Spleen (tissue), 11 donors: Measurements from ENCODE around the gene ALCAM. TPM values are rescaled to one million over a fixed set of nuclear protein-coding genes. Genes with fewer than 3 reads are reported as not detected.

Experiments used
- DNase-seq: peaks from one replicate; pipeline ENCODE4 v3.0.0-alpha.2; 2020
- H3K27ac ChIP-seq, 8 donors: fragments of 200-600 bp; sonication (generic) in 7 of 8; 1 replicate in 4 of 8; 2 replicates in 4 of 8; pipeline versions ENCODE4 v1.5.0 to v1.8.0; 2016 to 2021; ENCODE audit warnings: inconsistent platforms in 4 of 8, mild to moderate bottlenecking in 4 of 8, moderate library complexity in 1 of 8
- H3K27me3 ChIP-seq, 7 donors: fragments of 200-600 bp; sonication (generic) in 6 of 7; replicated peaks in 1 of 7; 1 replicate in 4 of 7; 2 replicates in 3 of 7; pipeline versions ENCODE4 v1.5.0 to v1.8.0; 2016 to 2021; ENCODE audit warnings: inconsistent platforms in 3 of 7, mild to moderate bottlenecking in 1 of 7
- H3K36me3 ChIP-seq, 6 donors: fragments of 200-600 bp; sonication (generic) in 5 of 6; 1 replicate in 4 of 6; 2 replicates in 2 of 6; pipeline versions ENCODE4 v1.5.0 to v1.8.0; 2016 to 2021; ENCODE audit warnings: inconsistent platforms in 2 of 6
- H3K4me1 ChIP-seq, 6 donors: fragments of 200-600 bp; sonication (generic) in 5 of 6; 1 replicate in 3 of 6; 2 replicates in 3 of 6; pipeline versions ENCODE4 v1.5.0 to v1.8.0; 2016 to 2021; ENCODE audit warnings: inconsistent platforms in 3 of 6
- H3K4me3 ChIP-seq, 8 donors: fragments of 200-600 bp; sonication (generic) in 7 of 8; 1 replicate in 4 of 8; 2 replicates in 4 of 8; pipeline versions ENCODE4 v1.5.0 to v1.8.0; 2016 to 2021; ENCODE audit warnings: inconsistent platforms in 4 of 8, mild to moderate bottlenecking in 4 of 8, moderate library complexity in 2 of 8
- H3K9me3 ChIP-seq, 8 donors: fragments of 200-600 bp; sonication (generic) in 7 of 8; 1 replicate in 4 of 8; 2 replicates in 4 of 8; pipeline versions ENCODE4 v1.5.0 to v1.8.0; 2016 to 2021; ENCODE audit warnings: inconsistent platforms in 4 of 8
- CTCF ChIP-seq, 11 experiments: fragments of 200-600 bp in 7 of 11; fragments of 450-650 bp in 4 of 11; sonication (generic) in 4 of 11; IDR thresholded peaks in 8 of 11; conservative IDR thresholded peaks in 3 of 11; 1 replicate in 7 of 11; 2 replicates in 4 of 11; pipeline versions ENCODE4 v1.4.0 to v1.8.0; 2016 to 2021; ENCODE audit warnings: antibody characterized with exemption in 11 of 11, inconsistent platforms in 4 of 11, mild to moderate bottlenecking in 1 of 11
- POLR2A ChIP-seq, 3 donors: fragments of 450-650 bp; IDR thresholded peaks; one replicate each; pipeline ENCODE4 v1.5.1; 2017; ENCODE audit warnings: antibody characterized with exemption in 3 of 3, mild to moderate bottlenecking in 1 of 3
- POLR2AphosphoS5 ChIP-seq, 3 donors: sonication (generic); formaldehyde crosslinking; IDR thresholded peaks; one replicate each; pipeline ENCODE4 v1.5.1; 2017; ENCODE audit warnings: antibody characterized with exemption in 3 of 3
- WGBS, 5 donors: extraction: QIAGEN DNeasy Blood & Tissue Kit in 3 of 5; methylation state at CpG; one replicate each; pipeline versions ENCODE4 v1.1.5 to v1.1.7; 2013 to 2018; 5-methylcytosine and 5-hydroxymethylcytosine counted together
- intact Hi-C: fragments of 100-400 bp; cut with DNase I; formaldehyde crosslinking; loops from one replicate; pipeline ENCODE4 v1.15.0; 2023; ENCODE audit warnings: low total_unique reads
- polyA plus RNA-seq, 3 donors: library from polyadenylated mRNA; stranded (reverse); fragments of 200-250 nt; gene quantifications; one replicate each; pipeline ENCODE4 v1.2.1, GENCODE V29; 2013
- total RNA-seq, 7 donors: library from RNA; depleted of rRNA in 3 of 7; stranded (reverse); fragments of >200 nt in 3 of 7; fragmentation: NEBNext Ultra II Directional in 4 of 7; extraction: Animal tissue kit (Norgen Biotek cat#: 25700) in 4 of 7; gene quantifications; one replicate each; pipeline versions ENCODE4 v1.1.0 to v1.2.1, GENCODE V29; 2016 to 2021
- donor health status: healthy with polysubstance abuse.
- donor health status: DM: no; HTN: no; CAD: no; lungs with moderate emphysema.
- donor health status: DM: no; HTN: no; CAD: no.
- donor health status: Bipolar disorder and iron deficiency.
- donor health status: healthy.
- donor health status: DM: no; HTN: no; CAD: no.
- donor health status: DM: yes; HTN: yes; CAD: no.

Gene ALCAM
- total and polyA plus RNA-seq, 10 donors = 6.3 to 18.5 (median 11.8) TPM

DNA sequence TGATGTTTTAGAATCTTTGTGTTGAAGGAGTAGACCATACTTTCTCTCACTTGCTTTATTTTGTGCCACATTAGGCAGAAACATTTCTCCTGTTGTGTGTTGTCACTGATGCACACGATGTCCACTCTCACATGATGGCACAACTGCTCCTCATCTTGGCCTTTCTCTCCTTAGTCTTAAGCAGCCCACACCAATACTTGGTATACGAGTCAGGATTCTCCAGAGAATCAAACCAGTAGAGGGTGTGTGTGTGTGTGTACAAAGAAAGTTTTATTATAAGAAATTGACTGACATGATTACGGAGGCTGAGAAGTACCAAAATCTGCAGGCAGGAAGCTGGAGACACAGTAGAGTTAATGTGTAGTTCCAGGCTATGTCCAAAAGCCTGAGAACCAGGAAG lies 187.1 kb downstream of the ALCAM start:
- H3K36me3 ChIP-seq = peaks cover 0 to 69% (median 5%) of the 10 kb centered on the region in 6 donors
- no peaks in the 10 kb centered on the region for H3K9me3 ChIP-seq
- TF ChIP-seq POLR2A (IDR thresholded peaks at IDR 0.05) (no peak), POLR2AphosphoS5 (IDR thresholded peaks at IDR 0.05) (no peak), CTCF (IDR thresholded peaks at IDR 0.05 in 8 of 11, conservative IDR thresholded peaks at IDR 0.05 in 3 of 11) (no peak)
- WGBS, 5 donors = 93 to 97% (median 94%) methylated on average over 3 of the region's 3 CpGs
- no peak overlapping the region for H3K27ac ChIP-seq
- no peak overlapping the region for H3K4me3 ChIP-seq
- DNase-seq = no peak
- no peaks in the 10 kb centered on the region for H3K4me1 ChIP-seq
- H3K27me3 ChIP-seq = no peaks in the 10 kb centered on the region
- intact Hi-C loops = no loop called here

- no peak for DNase-seq
- no peaks in the 10 kb centered on the region for H3K9me3 ChIP-seq
- no peaks in the 10 kb centered on the region for H3K4me1 ChIP-seq
- H3K27me3 ChIP-seq = no peaks in the 10 kb centered on the region
- intact Hi-C loops = no loop called here
- WGBS, 5 donors = 77 to 90% (median 87%) methylated on average over 2 of the region's 2 CpGs
- no peak overlapping the region for H3K27ac ChIP-seq
- TF ChIP-seq POLR2AphosphoS5 (IDR thresholded peaks at IDR 0.05) = no peak
- no peak overlapping the region for H3K4me3 ChIP-seq
- H3K36me3 ChIP-seq = peaks cover 0 to 60% (median 5%) of the 10 kb centered on the region in 6 donors
Observed at GRCh38 chr3:105555206-105555605, 188.5 kb downstream of the ALCAM start.

DNA sequence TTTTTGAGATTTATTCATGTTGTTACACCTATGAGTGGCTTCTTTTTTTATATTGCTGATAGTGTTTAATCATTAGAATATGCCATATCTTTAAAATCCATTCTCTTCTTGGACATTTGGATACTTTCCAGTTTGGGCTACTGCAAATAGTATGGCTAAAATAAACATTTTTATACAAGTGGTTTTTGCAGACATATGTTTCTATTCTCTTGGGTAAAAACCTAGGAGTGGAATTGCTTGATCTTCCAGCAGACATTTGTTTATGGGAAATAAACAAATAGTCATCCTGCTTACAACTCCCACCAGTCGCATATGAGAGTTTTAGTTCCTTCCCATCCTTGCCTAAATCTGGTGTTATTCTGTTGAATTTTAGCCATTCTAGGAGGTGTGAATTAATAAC lies 193.1 kb downstream of the ALCAM start:
- Histone ChIP-seq H3K4me3 (no peak overlapping the region), H3K27me3 (no peaks in the 10 kb centered on the region), H3K27ac (no peak overlapping the region), H3K4me1 (no peaks in the 10 kb centered on the region), H3K9me3 (no peaks in the 10 kb centered on the region), H3K36me3 (peaks cover 0 to 19% (median 0%) of the 10 kb centered on the region in 6 donors)
- intact Hi-C loops = no loop called here
- no peak for DNase-seq
- no peak for TF ChIP-seq POLR2A (IDR thresholded peaks at IDR 0.05)
- 82 to 95% (median 90%) methylated on average over 1 of the region's 1 CpG for WGBS, 5 donors

DNA sequence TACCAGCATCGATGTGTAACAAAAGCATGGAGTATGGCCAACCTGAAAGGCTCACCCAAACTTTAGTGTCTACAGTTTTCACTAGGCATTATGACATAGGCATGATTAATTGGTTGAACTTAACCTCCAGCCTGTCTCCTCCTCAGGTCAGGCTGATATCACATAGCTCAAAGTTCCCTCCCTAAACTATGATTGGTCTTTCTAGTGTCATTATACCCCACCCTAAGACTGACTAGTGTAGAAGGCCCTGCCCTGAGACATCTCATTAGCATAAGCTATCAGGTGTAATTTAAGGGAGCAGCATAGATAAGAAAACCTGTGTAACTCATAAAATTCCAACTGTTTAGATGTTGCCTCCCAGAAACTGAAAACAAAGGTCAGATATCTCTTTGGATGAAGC lies 195.2 kb downstream of the ALCAM start:
- Histone ChIP-seq H3K27me3 (no peaks in the 10 kb centered on the region), H3K4me1 (no peaks in the 10 kb centered on the region), H3K9me3 (no peaks in the 10 kb centered on the region), H3K4me3 (no peak overlapping the region), H3K27ac (no peak overlapping the region), H3K36me3 (peaks cover 0 to 16% (median 0%) of the 10 kb centered on the region in 6 donors)
- no peak for DNase-seq
- no peak for TF ChIP-seq POLR2AphosphoS5 (IDR thresholded peaks at IDR 0.05)
- TF ChIP-seq POLR2A (IDR thresholded peaks at IDR 0.05) = no peak
- TF ChIP-seq CTCF (IDR thresholded peaks at IDR 0.05 in 8 of 11, conservative IDR thresholded peaks at IDR 0.05 in 3 of 11) = no peak
- WGBS, 5 donors = 93 to 98% (median 95%) methylated on average over 1 of the region's 1 CpG
- intact Hi-C loops = no loop called here

DNA sequence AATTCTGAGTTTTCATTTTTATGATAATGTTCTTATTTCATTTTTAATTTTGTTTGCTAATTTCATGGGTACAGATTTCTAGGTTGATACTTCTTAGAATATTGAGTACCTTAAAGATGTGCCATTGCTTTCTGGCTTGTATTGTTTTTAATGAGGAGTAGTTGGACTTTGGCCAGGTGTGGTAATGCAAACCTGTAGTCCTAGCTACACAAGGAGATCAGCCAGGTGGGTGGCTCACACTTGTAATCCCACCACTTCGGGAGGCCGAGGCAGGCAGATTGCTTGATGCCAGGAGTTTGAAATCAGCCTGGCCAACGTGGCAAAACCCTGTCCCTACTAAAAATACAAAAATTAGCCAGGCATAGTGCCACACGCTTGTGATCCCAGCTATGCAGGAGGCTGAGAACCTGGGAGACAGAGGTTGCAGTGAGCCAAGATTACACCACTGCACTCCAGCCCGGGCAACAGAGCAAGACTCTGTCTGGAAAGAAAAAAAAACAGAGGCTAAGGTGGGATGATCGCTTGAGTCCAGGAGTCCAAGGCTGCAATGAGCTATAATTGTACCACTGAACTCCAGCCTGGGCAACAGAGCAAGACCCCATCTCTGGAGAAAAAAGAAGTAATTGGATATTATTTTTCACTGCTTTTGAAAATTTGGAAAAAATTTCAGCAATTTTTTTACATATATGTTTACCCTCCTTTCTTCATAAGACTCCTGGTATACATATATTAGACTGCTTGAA lies 198.0 kb downstream of the ALCAM start:
- no peaks in the 10 kb centered on the region for H3K27me3 ChIP-seq
- WGBS, 5 donors = 92 to 97% (median 94%) methylated on average over 6 of the region's 6 CpGs
- H3K9me3 ChIP-seq = no peaks in the 10 kb centered on the region
- no peak overlapping the region for H3K4me3 ChIP-seq
- no peaks in the 10 kb centered on the region for H3K36me3 ChIP-seq
- H3K4me1 ChIP-seq = no peaks in the 10 kb centered on the region
- no peak overlapping the region for H3K27ac ChIP-seq
- TF ChIP-seq POLR2AphosphoS5 (IDR thresholded peaks at IDR 0.05) (no peak), POLR2A (IDR thresholded peaks at IDR 0.05) (no peak)
- intact Hi-C loops = no loop called here
- DNase-seq = no peak
